Fibroblast of the conjunctiva (primary cell): ENCODE results near the gene NCAM1.

Experiments used
- DNase-seq: peaks from one replicate; pipeline ENCODE4 v3.0.0-alpha.2; 2010; ENCODE audit warnings: low read depth

Gene NCAM1

GRCh38 chr11:113201054-113201818 lies 240.0 kb downstream of the NCAM1 start:
- no peak for DNase-seq

- DNase-seq = no peak
Measured at GRCh38 chr11:113202431-113202830, 241.2 kb downstream of the NCAM1 start.

GRCh38 chr11:113203141-113203753 lies 242.0 kb downstream of the NCAM1 start:
- DNase-seq = no peak

GRCh38 chr11:113204280-113204679 lies 243.1 kb downstream of the NCAM1 start:
- no peak for DNase-seq

- no peak for DNase-seq
Measured at GRCh38 chr11:113213549-113213948, 252.3 kb downstream of the NCAM1 start.

GRCh38 chr11:113222241-113222640 lies 261.0 kb downstream of the NCAM1 start:
- no peak for DNase-seq

GRCh38 chr11:113234888-113235287 lies 273.7 kb downstream of the NCAM1 start:
- no peak for DNase-seq

- no peak for DNase-seq
Measured at GRCh38 chr11:113237261-113237660, 276.0 kb downstream of the NCAM1 start.

- DNase-seq = no peak
Measured at GRCh38 chr11:113238721-113239120, 277.5 kb downstream of the NCAM1 start.

GRCh38 chr11:113240389-113240788 lies 279.2 kb downstream of the NCAM1 start:
- no peak for DNase-seq

GRCh38 chr11:113240790-113241635 lies 279.8 kb downstream of the NCAM1 start:
- DNase-seq = peak; percentile 12

- no peak for DNase-seq
Measured at GRCh38 chr11:113241636-113242054, 280.4 kb downstream of the NCAM1 start.

GRCh38 chr11:113242060-113242459 lies 280.8 kb downstream of the NCAM1 start:
- DNase-seq = no peak

GRCh38 chr11:113242767-113243397 lies 281.7 kb downstream of the NCAM1 start:
- DNase-seq = peak; percentile 58

- no peak for DNase-seq
Measured at GRCh38 chr11:113243696-113244095, 282.5 kb downstream of the NCAM1 start.

GRCh38 chr11:113245216-113245615 lies 284.0 kb downstream of the NCAM1 start:
- DNase-seq = no peak

GRCh38 chr11:113247221-113247620 lies 286.0 kb downstream of the NCAM1 start:
- DNase-seq = no peak

- no peak for DNase-seq
Measured at GRCh38 chr11:113247966-113248365, 286.7 kb downstream of the NCAM1 start.

GRCh38 chr11:113248702-113249490 lies 287.7 kb downstream of the NCAM1 start:
- DNase-seq = no peak

- DNase-seq = no peak
Measured at GRCh38 chr11:113249491-113249763, 288.2 kb downstream of the NCAM1 start.

GRCh38 chr11:113249786-113250185 lies 288.6 kb downstream of the NCAM1 start:
- no peak for DNase-seq

GRCh38 chr11:113251281-113251680 lies 290.1 kb downstream of the NCAM1 start:
- no peak for DNase-seq
